ENCODE data around the gene DDX6.

GRCh38 chr11:118792570-118793124 is 1.7 kb upstream of the DDX6 start:
- TF ChIP-seq TSHZ2 (CRISPR knock-in tag; IDR thresholded peaks at IDR 0.05): no peak
- TF ChIP-seq, protein P1, sequence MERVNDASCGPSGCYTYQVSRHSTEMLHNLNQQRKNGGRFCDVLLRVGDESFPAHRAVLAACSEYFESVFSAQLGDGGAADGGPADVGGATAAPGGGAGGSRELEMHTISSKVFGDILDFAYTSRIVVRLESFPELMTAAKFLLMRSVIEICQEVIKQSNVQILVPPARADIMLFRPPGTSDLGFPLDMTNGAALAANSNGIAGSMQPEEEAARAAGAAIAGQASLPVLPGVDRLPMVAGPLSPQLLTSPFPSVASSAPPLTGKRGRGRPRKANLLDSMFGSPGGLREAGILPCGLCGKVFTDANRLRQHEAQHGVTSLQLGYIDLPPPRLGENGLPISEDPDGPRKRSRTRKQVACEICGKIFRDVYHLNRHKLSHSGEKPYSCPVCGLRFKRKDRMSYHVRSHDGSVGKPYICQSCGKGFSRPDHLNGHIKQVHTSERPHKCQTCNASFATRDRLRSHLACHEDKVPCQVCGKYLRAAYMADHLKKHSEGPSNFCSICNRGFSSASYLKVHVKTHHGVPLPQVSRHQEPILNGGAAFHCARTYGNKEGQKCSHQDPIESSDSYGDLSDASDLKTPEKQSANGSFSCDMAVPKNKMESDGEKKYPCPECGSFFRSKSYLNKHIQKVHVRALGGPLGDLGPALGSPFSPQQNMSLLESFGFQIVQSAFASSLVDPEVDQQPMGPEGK (CRISPR knock-in tag; IDR thresholded peaks at IDR 0.05; ENCODE audit: borderline replicate concordance): no peak
- no peak for TF ChIP-seq ZNF8 (CRISPR knock-in tag; IDR thresholded peaks at IDR 0.05)
- TF ChIP-seq, protein P2, sequence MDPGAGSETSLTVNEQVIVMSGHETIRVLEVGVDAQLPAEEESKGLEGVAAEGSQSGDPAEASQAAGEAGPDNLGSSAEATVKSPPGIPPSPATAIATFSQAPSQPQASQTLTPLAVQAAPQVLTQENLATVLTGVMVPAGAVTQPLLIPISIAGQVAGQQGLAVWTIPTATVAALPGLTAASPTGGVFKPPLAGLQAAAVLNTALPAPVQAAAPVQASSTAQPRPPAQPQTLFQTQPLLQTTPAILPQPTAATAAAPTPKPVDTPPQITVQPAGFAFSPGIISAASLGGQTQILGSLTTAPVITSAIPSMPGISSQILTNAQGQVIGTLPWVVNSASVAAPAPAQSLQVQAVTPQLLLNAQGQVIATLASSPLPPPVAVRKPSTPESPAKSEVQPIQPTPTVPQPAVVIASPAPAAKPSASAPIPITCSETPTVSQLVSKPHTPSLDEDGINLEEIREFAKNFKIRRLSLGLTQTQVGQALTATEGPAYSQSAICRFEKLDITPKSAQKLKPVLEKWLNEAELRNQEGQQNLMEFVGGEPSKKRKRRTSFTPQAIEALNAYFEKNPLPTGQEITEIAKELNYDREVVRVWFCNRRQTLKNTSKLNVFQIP (CRISPR knock-in tag; IDR thresholded peaks at IDR 0.05; ENCODE audit: borderline replicate concordance, low read depth): no peak
- no peak for TF ChIP-seq CSDC2 (CRISPR knock-in tag; IDR thresholded peaks at IDR 0.05)
- no peak for TF ChIP-seq RARB (CRISPR knock-in tag; IDR thresholded peaks at IDR 0.05)
- no peak for TF ChIP-seq TCF4 (CRISPR knock-in tag; IDR thresholded peaks at IDR 0.05; ENCODE audit: borderline replicate concordance)
- TF ChIP-seq SNAI2 (CRISPR knock-in tag; IDR thresholded peaks at IDR 0.05): no peak
